ENCODE data around the gene TPCN1. TPM values are rescaled to one million over a fixed set of nuclear protein-coding genes. Genes with fewer than 3 reads are reported as not detected.

TPCN1 gene
- total RNA-seq, 4 donors from 2014 or later: 16.5 to 38.4 (median 28.8) TPM

GRCh38 chr12:113285679-113286610 is 64.7 kb downstream of the TPCN1 start:
- 89 to 91% methylated on average over 17 to 22 of the region's 22 CpGs for WGBS, 2 donors
- DNase-seq (ENCODE audit: low spot score in 2 of 2): no peak
- H3K4me3 ChIP-seq (ENCODE audit: low read depth, poor library complexity, severe bottlenecking): no peak overlapping the region
- TF ChIP-seq POLR2A (IDR thresholded peaks at IDR 0.05): no peak
- TF ChIP-seq, protein P1, sequence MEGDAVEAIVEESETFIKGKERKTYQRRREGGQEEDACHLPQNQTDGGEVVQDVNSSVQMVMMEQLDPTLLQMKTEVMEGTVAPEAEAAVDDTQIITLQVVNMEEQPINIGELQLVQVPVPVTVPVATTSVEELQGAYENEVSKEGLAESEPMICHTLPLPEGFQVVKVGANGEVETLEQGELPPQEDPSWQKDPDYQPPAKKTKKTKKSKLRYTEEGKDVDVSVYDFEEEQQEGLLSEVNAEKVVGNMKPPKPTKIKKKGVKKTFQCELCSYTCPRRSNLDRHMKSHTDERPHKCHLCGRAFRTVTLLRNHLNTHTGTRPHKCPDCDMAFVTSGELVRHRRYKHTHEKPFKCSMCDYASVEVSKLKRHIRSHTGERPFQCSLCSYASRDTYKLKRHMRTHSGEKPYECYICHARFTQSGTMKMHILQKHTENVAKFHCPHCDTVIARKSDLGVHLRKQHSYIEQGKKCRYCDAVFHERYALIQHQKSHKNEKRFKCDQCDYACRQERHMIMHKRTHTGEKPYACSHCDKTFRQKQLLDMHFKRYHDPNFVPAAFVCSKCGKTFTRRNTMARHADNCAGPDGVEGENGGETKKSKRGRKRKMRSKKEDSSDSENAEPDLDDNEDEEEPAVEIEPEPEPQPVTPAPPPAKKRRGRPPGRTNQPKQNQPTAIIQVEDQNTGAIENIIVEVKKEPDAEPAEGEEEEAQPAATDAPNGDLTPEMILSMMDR (IDR thresholded peaks at IDR 0.05): no peak
- intact Hi-C loops (cut with DNase I; ENCODE audit: low total_unique reads): no loop called here

DNA sequence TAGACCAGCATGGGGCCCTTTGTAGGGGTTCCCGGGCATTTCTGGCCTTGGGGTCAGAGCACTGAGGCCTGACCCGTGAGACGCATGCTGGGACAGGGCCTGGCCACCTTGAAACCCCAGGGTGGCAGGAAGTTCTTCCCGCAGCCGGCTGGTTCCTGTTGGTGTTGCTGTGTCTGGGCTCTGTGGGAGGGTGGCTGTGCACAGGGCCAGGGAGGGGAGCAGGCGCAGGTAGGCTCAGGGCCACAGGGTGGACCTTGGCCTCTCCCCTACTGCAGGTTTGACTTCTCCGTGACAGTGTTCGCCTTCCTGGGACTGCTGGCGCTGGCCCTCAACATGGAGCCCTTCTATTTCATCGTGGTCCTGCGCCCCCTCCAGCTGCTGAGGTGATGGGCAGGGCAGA is 65.4 kb downstream of the TPCN1 start:
- TF ChIP-seq, protein P1 (IDR thresholded peaks at IDR 0.05): no peak
- TF ChIP-seq POLR2A (IDR thresholded peaks at IDR 0.05): no peak
- no peak for DNase-seq (ENCODE audit: low spot score in 2 of 2)
- 93 to 98% methylated on average over 5 to 9 of the region's 11 CpGs for WGBS, 2 donors
- intact Hi-C loops (cut with DNase I; ENCODE audit: low total_unique reads): no loop called here
- H3K4me3 ChIP-seq (ENCODE audit: low read depth, poor library complexity, severe bottlenecking): no peak overlapping the region

DNA sequence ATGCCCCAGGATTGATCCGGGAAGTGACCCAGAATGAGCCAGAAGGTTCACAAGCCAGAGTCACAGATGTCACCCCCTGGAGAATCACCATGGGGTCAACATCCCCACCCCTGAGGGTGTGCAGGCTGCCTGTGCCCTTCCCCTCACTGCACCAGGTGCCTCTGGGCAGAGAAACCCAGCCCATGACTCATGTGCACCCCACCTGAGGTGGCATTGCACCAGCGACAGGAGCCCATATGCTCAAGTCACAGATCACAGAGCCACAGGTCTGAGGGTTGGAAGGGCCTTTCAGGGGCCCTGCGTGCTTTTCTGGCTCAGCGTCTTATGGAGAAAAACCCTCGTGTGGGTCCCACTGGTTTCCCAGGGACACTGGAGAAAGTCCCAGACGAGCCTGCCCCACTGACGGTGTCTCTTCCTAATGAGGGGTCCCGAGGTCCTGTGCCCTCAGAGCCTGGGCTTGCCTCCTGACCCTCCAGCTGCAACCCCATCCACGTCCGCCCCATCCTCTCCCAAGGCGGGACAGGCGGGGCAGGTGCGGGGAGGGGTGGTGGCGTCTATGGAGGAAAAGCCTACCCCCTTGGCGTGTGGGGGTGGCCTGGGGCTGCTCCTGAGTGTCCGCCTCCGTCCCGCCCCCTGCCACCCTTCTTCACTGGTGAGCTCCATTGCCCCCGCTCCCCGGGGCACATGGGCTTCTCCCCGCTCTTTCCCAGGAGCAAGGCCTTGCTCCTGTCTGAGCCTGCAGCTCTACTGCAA is 66.1 kb downstream of the TPCN1 start:
- TF ChIP-seq POLR2A (IDR thresholded peaks at IDR 0.05): no peak
- TF ChIP-seq, protein P1 (IDR thresholded peaks at IDR 0.05): no peak
- intact Hi-C loops (cut with DNase I; ENCODE audit: low total_unique reads): no loop called here
- H3K4me3 ChIP-seq (ENCODE audit: low read depth, poor library complexity, severe bottlenecking): no peak overlapping the region
- DNase-seq (ENCODE audit: low spot score in 2 of 2): no peak
- 94% methylated on average over 20 to 21 of the region's 21 CpGs for WGBS, 2 donors

GRCh38 chr12:113287899-113288282 is 66.6 kb downstream of the TPCN1 start:
- 85 to 94% methylated on average over 13 to 14 of the region's 19 CpGs for WGBS, 2 donors
- TF ChIP-seq, protein P1 (IDR thresholded peaks at IDR 0.05): no peak
- TF ChIP-seq POLR2A (IDR thresholded peaks at IDR 0.05): no peak
- intact Hi-C loops (cut with DNase I; ENCODE audit: low total_unique reads): no loop called here
- DNase-seq (ENCODE audit: low spot score in 2 of 2): no peak
- H3K4me3 ChIP-seq (ENCODE audit: low read depth, poor library complexity, severe bottlenecking): no peak overlapping the region

- DNase-seq (ENCODE audit: low spot score in 2 of 2): no peak
- no peak overlapping the region for H3K4me3 ChIP-seq (ENCODE audit: low read depth, poor library complexity, severe bottlenecking)
- TF ChIP-seq, protein P1 (IDR thresholded peaks at IDR 0.05): no peak
- no peak for TF ChIP-seq POLR2A (IDR thresholded peaks at IDR 0.05)
- intact Hi-C loops (cut with DNase I; ENCODE audit: low total_unique reads): no loop called here
- 77 to 82% methylated on average over 2 of the region's 2 CpGs for WGBS, 2 donors
Observed at GRCh38 chr12:113289361-113289760, 68.1 kb downstream of the TPCN1 start.
